ENCODE data around the gene TOLLIP.
"Not testable (repeated sequence)": the region's sequence is repeated elsewhere in the genome, so short reads cannot be mapped to it uniquely, and the experiment has no call there.

The TOLLIP gene

GRCh38 chr11:1343391-1344055 is 34.1 kb upstream of the TOLLIP start:
- DNase-seq = no peak

GRCh38 chr11:1342946-1343345 is 33.5 kb upstream of the TOLLIP start:
- no peak for DNase-seq

- no peak for DNase-seq
These were observed 32.6 kb upstream of the TOLLIP start for GRCh38 chr11:1341928-1342524.

GRCh38 chr11:1341226-1341625 is 31.8 kb upstream of the TOLLIP start:
- not testable (repeated sequence) for DNase-seq

- DNase-seq = no peak
These were observed 30.7 kb upstream of the TOLLIP start for GRCh38 chr11:1340111-1340510.

- DNase-seq = no peak
These were observed 29.7 kb upstream of the TOLLIP start for GRCh38 chr11:1339066-1339675.

GRCh38 chr11:1338201-1339065 is 29.0 kb upstream of the TOLLIP start:
- no peak for DNase-seq

- no peak for DNase-seq
These were observed 28.2 kb upstream of the TOLLIP start for GRCh38 chr11:1337647-1338007.

- no peak for DNase-seq
These were observed 27.6 kb upstream of the TOLLIP start for GRCh38 chr11:1336836-1337646.

GRCh38 chr11:1335811-1336761 is 26.7 kb upstream of the TOLLIP start:
- peak; percentile 75 for DNase-seq

- no peak for DNase-seq
These were observed 25.9 kb upstream of the TOLLIP start for GRCh38 chr11:1335264-1335810.

- no peak for DNase-seq
These were observed 24.4 kb upstream of the TOLLIP start for GRCh38 chr11:1333860-1334259.

- DNase-seq = no peak
These were observed 23.8 kb upstream of the TOLLIP start for GRCh38 chr11:1333091-1333772.

- no peak for DNase-seq
These were observed 21.0 kb upstream of the TOLLIP start for GRCh38 chr11:1330473-1330872.

GRCh38 chr11:1327064-1327460 is 17.6 kb upstream of the TOLLIP start:
- no peak for DNase-seq

GRCh38 chr11:1326435-1327063 is 17.1 kb upstream of the TOLLIP start:
- no peak for DNase-seq

GRCh38 chr11:1323774-1324173 is 14.3 kb upstream of the TOLLIP start:
- peak; percentile 22 for DNase-seq

GRCh38 chr11:1317993-1318392 is 8.6 kb upstream of the TOLLIP start:
- DNase-seq = no peak

- DNase-seq = no peak
These were observed 8.0 kb upstream of the TOLLIP start for GRCh38 chr11:1317432-1317831.

Measured in GF-D8 (cell line).